ENCODE measurements around the gene BEND3. TPM values are rescaled to one million over a fixed set of nuclear protein-coding genes. Genes with fewer than 3 reads are reported as not detected.
"Not testable (repeated sequence)": the region's sequence is repeated elsewhere in the genome, so short reads cannot be mapped to it uniquely, and the experiment has no call there.

The BEND3 gene
- total RNA-seq, 1 donor from 2014 or later, result 2.8 TPM

DNA sequence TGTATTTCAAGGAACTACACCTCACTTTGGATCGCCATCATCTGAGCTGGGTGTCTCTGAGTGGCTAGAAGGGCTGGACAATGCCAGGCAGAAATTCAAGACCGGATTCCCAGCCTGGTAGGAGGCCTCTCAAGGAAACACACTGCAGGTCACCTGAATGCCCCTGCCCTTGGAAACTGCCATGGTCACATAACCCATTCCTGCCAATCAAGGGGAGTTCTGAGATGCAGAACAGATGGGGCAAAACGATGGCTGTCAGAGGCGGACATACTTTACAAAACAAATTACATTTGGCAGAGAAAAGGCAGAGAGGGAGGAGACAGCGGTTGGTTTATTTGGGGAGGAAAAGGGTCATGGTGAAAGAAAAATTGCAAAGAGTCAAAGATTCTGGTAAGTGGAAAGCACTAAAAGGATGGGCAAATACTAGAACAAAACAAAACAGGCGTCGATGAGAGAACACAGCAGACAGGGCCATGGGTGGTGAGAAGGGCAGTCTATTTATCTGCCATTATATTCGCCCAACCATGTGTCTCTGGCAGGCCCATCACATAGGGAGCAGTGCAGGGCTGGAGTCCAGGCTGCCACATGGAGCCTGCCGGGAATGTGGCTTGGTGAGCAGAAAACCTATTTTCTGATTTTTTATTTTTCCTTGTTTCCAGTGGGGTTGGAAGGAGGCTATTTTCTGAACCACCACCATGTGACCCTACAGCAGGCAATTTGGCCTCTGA is 13.5 kb downstream of the BEND3 start:
- H3K4me3 ChIP-seq (ENCODE audit: low read depth, low read length), result no peak overlapping the region
- TF ChIP-seq, protein P1, sequence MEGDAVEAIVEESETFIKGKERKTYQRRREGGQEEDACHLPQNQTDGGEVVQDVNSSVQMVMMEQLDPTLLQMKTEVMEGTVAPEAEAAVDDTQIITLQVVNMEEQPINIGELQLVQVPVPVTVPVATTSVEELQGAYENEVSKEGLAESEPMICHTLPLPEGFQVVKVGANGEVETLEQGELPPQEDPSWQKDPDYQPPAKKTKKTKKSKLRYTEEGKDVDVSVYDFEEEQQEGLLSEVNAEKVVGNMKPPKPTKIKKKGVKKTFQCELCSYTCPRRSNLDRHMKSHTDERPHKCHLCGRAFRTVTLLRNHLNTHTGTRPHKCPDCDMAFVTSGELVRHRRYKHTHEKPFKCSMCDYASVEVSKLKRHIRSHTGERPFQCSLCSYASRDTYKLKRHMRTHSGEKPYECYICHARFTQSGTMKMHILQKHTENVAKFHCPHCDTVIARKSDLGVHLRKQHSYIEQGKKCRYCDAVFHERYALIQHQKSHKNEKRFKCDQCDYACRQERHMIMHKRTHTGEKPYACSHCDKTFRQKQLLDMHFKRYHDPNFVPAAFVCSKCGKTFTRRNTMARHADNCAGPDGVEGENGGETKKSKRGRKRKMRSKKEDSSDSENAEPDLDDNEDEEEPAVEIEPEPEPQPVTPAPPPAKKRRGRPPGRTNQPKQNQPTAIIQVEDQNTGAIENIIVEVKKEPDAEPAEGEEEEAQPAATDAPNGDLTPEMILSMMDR (conservative IDR thresholded peaks at IDR 0.05; ENCODE audit: low read depth, low read length), result no peak
- no peak for DNase-seq (ENCODE audit: low read depth)

DNA sequence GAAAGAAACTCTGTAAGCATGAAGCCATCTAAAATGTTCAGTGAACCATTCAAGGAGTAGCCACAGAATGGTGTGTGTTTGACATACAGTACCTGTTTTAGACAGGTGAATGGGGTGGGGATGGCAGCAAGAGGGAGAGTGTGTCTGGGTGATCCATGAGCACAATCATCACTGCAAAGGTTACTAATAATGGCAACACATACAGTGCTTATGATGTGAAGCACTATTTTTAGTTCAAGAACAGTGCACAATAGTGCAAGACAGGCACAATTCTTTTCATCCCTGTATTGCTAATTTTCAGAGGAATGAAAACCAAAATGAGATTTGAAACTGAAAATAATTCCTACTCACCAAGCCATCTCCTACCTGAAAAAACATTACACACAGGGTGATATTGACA is 14.1 kb downstream of the BEND3 start:
- TF ChIP-seq, protein P1 (conservative IDR thresholded peaks at IDR 0.05; ENCODE audit: low read depth, low read length), result no peak

DNA sequence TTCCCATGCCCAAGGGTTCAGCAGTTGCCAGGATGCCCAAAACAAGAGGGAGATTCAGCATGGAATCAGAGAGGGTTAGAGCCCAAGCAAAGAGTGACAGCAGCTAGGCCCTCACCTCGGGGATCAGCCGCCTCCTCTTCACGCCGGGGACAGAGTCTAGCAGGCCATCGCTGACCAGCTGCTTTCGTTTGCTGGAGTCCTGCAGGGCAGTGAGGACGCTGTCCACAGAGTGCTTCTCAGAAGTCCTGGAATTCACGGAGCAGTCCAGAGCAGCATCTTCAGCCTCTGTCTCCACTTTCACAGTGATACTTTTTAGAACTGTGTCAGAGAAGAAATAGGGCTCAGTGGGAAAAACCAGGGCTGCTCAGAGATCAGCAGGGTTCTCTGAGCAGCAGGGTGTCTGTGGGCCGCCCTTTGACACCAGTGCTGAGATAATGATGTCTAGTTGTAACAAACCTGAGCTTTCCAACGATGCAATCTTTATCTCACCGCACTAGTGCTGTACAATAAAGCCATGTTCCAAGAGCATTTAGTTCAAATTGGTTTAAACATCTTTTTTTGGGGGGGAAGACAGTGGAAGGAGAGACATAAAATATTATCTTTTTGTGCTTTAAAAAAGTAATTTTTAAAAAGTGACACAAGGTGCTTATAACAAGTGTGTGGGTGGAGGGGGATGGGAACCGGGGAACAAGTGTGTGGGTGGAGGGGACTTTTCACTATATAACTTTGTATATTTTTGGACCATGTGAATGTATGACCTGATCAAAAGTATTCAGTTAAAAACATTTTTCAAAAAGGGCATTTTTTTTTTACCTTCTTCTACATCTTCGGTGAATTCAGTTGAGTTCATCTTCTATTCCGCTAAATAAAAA is 16.6 kb downstream of the BEND3 start:
- no peak for DNase-seq (ENCODE audit: low read depth)
- H3K4me3 ChIP-seq (ENCODE audit: low read depth, low read length), result no peak overlapping the region
- TF ChIP-seq, protein P1 (conservative IDR thresholded peaks at IDR 0.05; ENCODE audit: low read depth, low read length), result no peak

More for the DNA sequence above, 14.1 kb downstream of the BEND3 start:
- no peak overlapping the region for H3K4me3 ChIP-seq (ENCODE audit: low read depth, low read length)
- DNase-seq (ENCODE audit: low read depth), result no peak

DNA sequence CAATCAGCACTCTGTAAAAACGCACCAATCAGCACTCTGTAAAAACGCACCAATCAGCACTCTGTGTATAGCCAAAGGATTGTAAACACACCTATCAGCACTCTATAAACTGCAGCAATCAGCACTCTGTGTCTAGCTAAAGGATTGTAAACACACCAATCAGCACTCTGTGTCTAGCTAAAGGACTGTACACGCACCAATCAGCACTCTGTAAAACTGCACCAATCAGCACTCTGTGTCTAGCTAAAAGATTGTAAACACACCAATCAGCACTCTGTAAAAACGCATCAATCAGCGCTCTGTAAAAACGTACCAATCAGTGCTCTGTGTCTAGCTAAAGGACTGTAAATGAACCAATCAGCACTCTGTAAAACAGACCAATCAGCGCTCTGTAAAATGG is 30.9 kb downstream of the BEND3 start:
- H3K4me3 ChIP-seq (ENCODE audit: low read depth, low read length); DNase-seq (ENCODE audit: low read depth): not testable (repeated sequence)

DNA sequence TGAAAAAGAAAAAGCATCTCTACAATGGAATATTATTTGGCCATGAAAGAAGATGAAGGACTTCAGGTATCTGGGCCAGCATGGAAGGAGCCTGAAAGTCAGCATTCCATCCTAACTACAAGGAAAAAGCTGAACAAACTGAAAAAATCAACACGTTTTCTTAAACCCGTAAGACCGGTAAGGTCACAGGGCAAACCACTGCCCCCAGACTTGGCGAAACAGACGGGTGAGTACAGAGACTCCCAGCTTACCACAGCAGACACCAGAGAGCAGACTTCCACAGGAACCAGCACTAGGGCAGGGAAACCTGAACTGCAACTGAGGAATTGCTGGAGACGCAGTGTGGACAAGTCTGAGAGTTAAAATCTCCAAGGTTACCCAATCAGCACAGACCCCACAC is 31.4 kb downstream of the BEND3 start:
- no peak for DNase-seq (ENCODE audit: low read depth)
- TF ChIP-seq, protein P1 (conservative IDR thresholded peaks at IDR 0.05; ENCODE audit: low read depth, low read length), result no peak
- H3K4me3 ChIP-seq (ENCODE audit: low read depth, low read length), result no peak overlapping the region

DNA sequence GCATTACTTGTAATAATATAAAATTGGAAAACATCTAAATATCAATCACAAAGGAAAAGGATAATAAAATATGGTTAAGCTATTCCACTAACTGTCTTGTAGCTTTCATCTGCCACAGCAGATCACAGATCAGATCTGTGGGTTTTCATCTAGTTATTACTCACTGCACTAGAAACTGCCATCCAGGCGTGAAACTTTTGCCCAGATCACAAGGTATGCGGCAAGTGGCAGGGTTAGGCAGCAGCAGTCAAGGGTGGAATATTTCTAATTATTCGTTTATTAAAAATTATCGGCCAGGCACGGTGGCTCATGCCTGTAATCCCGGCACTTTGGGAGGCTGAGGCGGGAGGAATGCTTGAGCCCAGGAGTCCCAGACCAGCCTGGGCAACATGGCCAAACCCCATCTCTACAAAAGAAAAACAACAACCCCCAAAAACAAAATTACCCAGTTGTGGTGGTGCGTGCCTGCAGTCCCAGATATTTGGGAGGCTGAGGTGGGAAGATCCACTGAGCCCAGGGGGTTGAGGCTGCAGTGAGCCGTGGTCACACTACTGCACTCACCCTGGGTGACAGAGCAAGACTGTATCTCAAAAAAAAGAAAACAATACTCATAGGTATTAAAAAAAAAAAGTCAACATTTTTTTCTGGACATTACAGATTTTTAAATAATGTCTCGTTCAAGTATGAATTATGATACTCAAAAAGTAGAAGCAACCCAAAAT is 32.1 kb downstream of the BEND3 start:
- TF ChIP-seq, protein P1 (conservative IDR thresholded peaks at IDR 0.05; ENCODE audit: low read depth, low read length), result no peak
- H3K4me3 ChIP-seq (ENCODE audit: low read depth, low read length), result no peak overlapping the region

DNA sequence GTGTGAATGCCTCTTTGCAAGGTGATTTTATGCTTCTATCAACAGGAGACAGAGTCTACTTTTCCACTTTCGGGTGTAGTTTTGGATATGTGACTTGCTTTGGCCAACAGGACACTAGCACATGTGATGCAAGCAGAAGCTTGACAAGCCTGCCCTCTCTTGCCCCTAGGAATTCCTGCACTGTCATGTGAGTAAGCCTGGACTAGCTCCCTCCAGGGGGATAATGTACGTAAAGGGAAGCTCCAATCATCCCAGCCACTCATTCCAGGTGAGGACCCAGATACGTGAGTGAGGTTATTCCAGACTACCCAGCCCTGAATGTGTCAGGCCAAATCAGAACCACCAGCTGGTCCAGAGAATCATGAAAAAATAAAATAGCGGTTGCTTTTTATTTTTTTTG is 33.3 kb downstream of the BEND3 start:
- DNase-seq (ENCODE audit: low read depth), result no peak
- TF ChIP-seq, protein P1 (conservative IDR thresholded peaks at IDR 0.05; ENCODE audit: low read depth, low read length), result no peak
- H3K4me3 ChIP-seq (ENCODE audit: low read depth, low read length), result no peak overlapping the region

More for the DNA sequence above, 32.1 kb downstream of the BEND3 start:
- DNase-seq (ENCODE audit: low read depth), result no peak
